ENCODE results near the gene DAPK1.

Gene DAPK1

DNA sequence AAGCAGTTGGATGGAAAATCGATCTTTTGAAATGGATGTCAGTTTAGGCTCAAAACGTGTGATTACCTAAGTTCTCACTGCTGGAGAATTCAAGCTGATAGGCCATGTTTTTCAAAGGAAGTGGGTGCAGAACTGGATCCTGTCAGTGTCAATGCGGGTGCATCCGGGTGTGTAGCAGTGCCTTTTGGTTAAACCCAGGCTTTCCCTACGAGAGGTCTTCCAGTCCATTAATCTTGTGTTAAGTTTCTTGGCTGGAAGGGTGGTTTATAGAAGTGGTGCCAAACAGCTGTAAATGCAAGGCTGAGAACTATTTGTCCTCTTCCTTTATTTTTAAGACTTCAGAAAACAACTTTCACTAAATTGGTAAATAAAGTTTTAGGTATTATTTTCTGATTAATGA lies 71.9 kb downstream of the DAPK1 start:
- no peak for DNase-seq (ENCODE audit: low read depth)

GRCh38 chr9:87570000-87570908 lies 72.6 kb downstream of the DAPK1 start:
- DNase-seq (ENCODE audit: low read depth), result no peak

GRCh38 chr9:87572719-87573118 lies 75.1 kb downstream of the DAPK1 start:
- DNase-seq (ENCODE audit: low read depth), result no peak

DNA sequence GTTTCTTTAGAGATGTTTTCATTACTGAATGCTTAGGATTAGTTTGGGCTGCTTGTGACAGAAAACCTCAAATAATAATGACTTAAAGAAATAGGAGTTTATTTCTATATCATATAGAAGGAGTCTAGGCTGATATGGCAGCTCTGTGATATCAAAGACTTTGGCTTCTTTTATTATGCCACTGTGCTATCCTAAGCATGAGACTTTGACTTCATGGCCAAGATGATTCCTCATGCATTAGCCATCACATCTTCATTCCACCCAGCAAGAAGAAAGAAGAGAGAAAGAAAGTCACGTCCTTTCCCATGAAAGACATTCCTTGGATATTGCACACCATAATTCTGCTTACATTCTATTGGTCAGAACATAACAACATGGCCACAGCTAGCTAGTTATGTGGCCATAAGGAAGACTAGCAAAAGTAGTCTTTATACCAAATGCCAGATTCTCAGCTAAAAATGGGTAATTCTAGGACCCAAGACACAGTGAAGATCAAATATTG lies 76.2 kb downstream of the DAPK1 start:
- no peak for DNase-seq (ENCODE audit: low read depth)

- DNase-seq (ENCODE audit: low read depth), result no peak
Measured at GRCh38 chr9:87577746-87578145, 80.1 kb downstream of the DAPK1 start.

GRCh38 chr9:87578625-87579024 lies 81.0 kb downstream of the DAPK1 start:
- DNase-seq (ENCODE audit: low read depth), result no peak

DNA sequence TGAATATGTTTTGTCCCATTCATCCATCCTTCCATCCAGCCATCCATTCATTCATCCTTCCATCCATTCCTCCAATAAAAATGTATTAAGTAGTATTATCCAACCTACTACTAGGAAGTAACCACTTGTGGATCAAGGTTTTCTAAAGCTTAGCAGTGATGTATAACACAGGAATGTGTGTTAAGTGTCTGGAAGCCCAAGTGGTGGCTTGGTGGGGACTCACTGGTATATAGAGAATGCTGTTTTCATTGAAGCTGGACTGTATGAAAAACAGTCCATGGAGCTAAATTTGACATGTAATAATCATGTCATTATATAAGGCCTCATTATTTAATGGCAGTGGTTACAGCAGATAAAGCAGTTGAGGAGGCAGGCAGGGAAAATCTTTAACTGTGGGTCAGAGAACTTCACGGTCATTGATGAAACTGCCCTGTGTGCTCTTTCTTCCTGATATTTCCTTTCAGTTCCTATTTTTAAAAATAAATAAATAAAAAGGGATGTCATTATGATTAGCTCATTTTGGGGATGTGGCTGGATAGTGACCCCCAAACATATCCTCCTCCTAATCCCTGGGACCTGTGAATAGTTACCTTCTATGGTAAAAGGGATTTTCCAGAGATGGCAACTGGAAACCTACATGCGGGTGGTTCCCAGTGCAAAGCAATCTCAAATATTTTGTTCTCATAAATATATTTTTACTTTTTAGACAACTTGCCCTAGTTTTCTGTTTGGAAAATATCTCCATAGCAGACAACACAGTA lies 82.3 kb downstream of the DAPK1 start:
- DNase-seq (ENCODE audit: low read depth), result no peak

DNA sequence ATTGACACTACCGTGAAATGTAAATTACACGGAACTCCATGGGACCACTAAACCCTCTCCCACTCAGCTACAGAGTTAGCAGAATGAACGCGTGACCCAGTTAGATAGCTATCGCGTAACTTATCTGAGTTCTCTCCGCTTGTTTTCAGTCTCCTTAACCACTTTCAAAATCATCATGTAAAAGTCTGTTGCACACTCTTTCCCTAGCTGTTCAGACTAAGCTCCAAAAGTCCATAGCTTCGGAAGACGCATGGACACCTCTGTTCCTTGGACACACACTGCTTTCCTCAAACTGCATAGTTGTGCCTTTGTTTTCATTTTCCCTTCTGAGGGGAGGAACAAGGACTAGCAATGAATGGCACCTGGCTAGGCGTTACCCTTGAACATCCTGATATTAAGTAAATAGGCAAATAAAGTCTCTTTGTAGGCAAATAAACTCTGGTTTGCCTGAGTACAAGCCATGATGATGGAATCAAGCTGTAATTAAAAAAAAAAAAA lies 83.3 kb downstream of the DAPK1 start:
- no peak for DNase-seq (ENCODE audit: low read depth)

DNA sequence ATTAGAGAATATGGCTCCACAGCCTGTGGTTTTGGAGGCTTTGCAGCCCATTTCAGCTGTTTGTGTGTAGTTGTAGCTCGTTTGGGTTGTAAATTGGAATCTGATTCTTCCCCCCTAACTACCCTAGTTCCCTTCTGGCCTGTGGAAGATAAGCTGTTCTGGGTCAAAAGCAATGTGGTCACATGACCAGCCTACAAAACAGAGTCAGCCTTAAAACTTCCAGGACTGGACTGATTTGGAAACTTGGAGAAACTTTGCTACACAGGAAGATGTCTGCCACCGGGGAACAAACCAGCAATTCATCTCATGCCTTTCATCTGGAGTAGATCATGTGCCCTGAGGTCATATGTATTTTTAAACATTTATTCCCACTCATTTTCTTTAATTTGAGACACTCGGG lies 83.8 kb downstream of the DAPK1 start:
- DNase-seq (ENCODE audit: low read depth), result no peak

DNA sequence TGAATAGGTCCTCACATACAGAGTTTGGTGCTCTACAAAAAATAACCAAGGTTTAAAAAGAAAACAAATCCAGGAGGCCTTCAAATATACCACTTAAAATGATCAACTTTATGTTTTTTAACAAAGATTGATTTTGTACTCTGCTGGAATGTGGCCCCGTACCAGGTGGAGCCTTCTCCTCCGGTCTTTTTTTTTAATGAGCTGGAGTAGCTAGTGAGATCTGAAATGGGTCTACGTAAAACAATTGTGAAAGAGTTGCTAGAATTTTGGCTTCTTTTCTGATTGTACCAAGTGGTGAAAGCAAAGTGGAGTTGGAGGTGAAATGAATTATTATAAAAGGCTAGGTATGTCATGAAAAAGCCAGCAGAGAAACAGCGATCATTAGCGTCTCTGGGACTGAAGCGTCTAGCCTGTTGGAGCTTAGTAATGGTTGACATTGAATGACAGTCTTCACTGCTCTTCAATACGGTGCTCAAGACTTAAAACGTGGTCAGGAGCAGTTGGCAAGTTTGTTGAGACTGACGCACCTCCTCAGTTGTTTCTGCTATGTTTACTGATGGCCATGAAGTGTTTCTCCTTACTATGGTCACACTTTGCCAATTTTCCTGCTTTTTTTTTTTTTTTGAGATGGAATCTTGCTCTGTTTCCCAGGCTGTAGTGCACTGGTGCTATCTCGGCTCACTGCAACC lies 84.4 kb downstream of the DAPK1 start:
- no peak for DNase-seq (ENCODE audit: low read depth)

DNA sequence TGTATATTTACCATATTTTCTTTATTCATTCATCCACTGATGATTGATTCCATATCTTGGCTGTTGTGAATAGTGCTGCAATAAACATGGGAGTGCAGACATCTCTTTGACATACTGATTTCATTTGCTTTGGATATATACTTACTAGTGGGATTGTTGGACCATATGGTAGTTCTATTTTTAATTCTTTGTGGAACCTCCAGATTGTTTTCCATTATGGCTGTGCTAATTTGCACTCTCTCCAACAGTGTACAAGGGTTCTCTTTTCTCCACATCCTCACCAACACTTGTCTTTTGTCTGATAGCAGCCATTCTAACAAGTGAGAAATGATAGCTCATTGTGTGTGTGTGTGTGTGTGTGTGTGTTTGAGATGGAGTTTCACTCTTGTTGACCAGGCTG lies 86.7 kb downstream of the DAPK1 start:
- DNase-seq (ENCODE audit: low read depth), result no peak

DNA sequence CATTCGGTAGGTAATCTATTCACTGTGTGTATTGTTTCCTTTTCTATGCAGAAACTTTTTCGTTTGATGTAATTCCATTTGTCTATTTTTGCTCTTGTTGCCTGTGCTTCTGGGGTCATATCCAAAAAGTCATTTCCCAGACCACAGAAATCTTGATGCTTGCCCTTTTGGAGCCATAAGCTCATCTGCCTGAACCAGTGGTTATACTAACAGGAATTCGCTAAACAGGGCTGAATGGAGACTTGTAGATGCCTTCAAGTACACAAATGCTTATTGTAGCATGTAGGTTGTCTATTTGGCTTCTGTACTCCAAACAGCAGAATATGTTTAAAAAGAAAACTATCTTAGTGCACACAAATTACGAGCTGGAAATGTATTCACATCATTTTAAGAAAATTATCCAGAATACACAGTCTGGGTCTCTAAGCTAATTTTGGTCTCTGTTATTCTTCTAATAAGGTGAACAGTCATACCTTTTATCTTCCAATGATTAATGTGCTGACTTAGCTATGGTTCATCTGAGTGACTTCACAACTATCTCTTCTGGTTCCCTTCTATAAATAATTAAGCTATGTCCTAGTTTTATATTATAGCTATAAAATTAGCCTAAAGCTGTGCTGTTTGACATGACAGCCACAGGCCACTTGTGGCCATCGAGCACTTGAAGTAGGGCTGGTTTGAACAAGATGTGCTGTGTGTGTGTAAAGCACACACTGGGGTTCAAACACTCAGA lies 87.6 kb downstream of the DAPK1 start:
- DNase-seq (ENCODE audit: low read depth), result no peak

- DNase-seq (ENCODE audit: low read depth), result no peak
Measured at GRCh38 chr9:87586731-87587355, 89.2 kb downstream of the DAPK1 start.

DNA sequence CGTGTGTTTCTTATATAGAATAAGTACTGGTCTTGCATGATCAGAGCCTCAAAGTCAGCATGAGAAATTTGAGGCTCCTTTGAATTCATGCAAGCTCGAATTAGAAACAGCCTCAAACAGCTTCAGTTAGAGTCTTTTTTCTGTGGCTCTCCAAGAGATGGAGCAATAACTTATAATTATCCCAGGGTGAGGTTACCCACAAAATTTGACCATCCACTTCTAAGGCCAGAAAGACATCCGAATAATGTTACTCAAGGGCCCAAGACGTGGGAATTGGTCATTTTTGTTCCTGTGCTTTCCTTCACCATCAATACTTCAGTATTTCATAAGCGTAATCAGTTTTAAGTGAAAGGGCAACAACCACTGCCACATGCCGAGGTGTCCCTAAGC lies 89.7 kb downstream of the DAPK1 start:
- DNase-seq (ENCODE audit: low read depth), result no peak

GRCh38 chr9:87587864-87588263 lies 90.2 kb downstream of the DAPK1 start:
- no peak for DNase-seq (ENCODE audit: low read depth)

GRCh38 chr9:87588339-87588738 lies 90.7 kb downstream of the DAPK1 start:
- no peak for DNase-seq (ENCODE audit: low read depth)

- no peak for DNase-seq (ENCODE audit: low read depth)
Measured at GRCh38 chr9:87590996-87591395, 93.3 kb downstream of the DAPK1 start.

GRCh38 chr9:87592554-87593358 lies 95.1 kb downstream of the DAPK1 start:
- DNase-seq (ENCODE audit: low read depth), result no peak

DNA sequence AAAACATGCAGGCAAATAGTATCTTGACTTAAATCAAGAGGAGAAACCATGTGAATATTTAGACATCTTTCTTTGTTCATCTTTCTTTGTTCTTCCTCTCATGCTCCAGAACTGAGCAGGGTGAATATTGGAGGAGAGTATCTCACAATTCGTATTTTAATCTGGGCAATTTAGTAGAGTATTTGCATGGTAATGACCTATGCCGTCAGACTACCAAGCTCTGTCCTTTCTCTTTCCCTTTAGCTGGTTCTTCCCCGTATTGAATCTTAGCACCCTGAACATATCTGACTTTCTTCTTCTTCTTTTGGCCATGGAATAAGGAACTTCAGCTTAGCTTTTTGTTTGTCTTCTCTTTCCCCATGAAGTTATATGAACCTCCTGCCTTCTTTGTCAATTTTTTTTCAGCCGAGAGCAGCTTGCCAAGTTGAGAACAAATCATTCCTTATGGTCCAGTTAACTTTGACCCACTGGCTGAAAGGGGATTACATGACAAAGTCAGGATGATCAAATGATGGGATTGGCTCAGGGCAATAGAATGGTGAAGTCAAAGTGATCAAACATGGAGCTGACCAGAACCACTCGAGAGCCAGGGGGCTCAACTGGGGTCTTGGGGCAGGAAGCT lies 95.8 kb downstream of the DAPK1 start:
- DNase-seq (ENCODE audit: low read depth), result no peak

GRCh38 chr9:87594194-87594593 lies 96.5 kb downstream of the DAPK1 start:
- DNase-seq (ENCODE audit: low read depth), result no peak
